HG03457 (cell line): ENCODE data around the gene FICD.

Experiments
- ATAC-seq: cut with Tn5 transposase; IDR thresholded peaks from one replicate; pipeline ENCODE4 v1.9.1; 2021; ENCODE audit warnings: moderate number of reproducible peaks; ENCODE audit not compliant: unreplicated experiment

FICD gene

GRCh38 chr12:108498136-108498535 is 16.9 kb upstream of the FICD start:
- no peak for ATAC-seq

GRCh38 chr12:108502922-108503321 is 12.2 kb upstream of the FICD start:
- ATAC-seq, result no peak

- ATAC-seq, result no peak
Observed at GRCh38 chr12:108505129-108505528, 9.9 kb upstream of the FICD start.

- no peak for ATAC-seq
Observed at GRCh38 chr12:108507971-108508642, 7.0 kb upstream of the FICD start.

GRCh38 chr12:108509806-108510205 is 5.3 kb upstream of the FICD start:
- ATAC-seq, result no peak

GRCh38 chr12:108510836-108511235 is 4.2 kb upstream of the FICD start:
- ATAC-seq, result no peak

GRCh38 chr12:108511633-108512540 is 3.2 kb upstream of the FICD start:
- ATAC-seq, result no peak

GRCh38 chr12:108514468-108514972 is 557 bp upstream of the FICD start:
- peak; percentile 4 for ATAC-seq

GRCh38 chr12:108515916-108516315 is 839 bp downstream of the FICD start:
- no peak for ATAC-seq

- no peak for ATAC-seq
Observed at GRCh38 chr12:108516511-108517275, 1.6 kb downstream of the FICD start.

GRCh38 chr12:108517288-108518100 is 2.4 kb downstream of the FICD start:
- ATAC-seq, result no peak

- no peak for ATAC-seq
Observed at GRCh38 chr12:108518101-108518715, 3.1 kb downstream of the FICD start.

- ATAC-seq, result no peak
Observed at GRCh38 chr12:108518716-108519496, 3.8 kb downstream of the FICD start.

GRCh38 chr12:108519558-108519957 is 4.5 kb downstream of the FICD start:
- no peak for ATAC-seq

GRCh38 chr12:108523365-108523764 is 8.3 kb downstream of the FICD start:
- no peak for ATAC-seq

GRCh38 chr12:108525681-108526080 is 10.6 kb downstream of the FICD start:
- no peak for ATAC-seq

GRCh38 chr12:108526482-108527165 is 11.5 kb downstream of the FICD start:
- no peak for ATAC-seq

- no peak for ATAC-seq
Observed at GRCh38 chr12:108527166-108527496, 12.1 kb downstream of the FICD start.

GRCh38 chr12:108530161-108530560 is 15.1 kb downstream of the FICD start:
- no peak for ATAC-seq
